HG03469 (cell line): ENCODE data around the gene CYP26A1.

Experiments used
- ATAC-seq: cut with Tn5 transposase; IDR thresholded peaks from one replicate; pipeline ENCODE4 v1.9.1; 2021; ENCODE audit warnings: mild to moderate bottlenecking, moderate library complexity, moderate number of reproducible peaks; ENCODE audit not compliant: unreplicated experiment

CYP26A1 gene

GRCh38 chr10:93115661-93116383 lies 42.1 kb downstream of the CYP26A1 start:
- ATAC-seq: no peak

GRCh38 chr10:93121311-93121710 lies 47.6 kb downstream of the CYP26A1 start:
- ATAC-seq: no peak

GRCh38 chr10:93123766-93124165 lies 50.1 kb downstream of the CYP26A1 start:
- ATAC-seq: no peak

- ATAC-seq: peak; percentile 76
Measured at GRCh38 chr10:93124580-93125318, 51.1 kb downstream of the CYP26A1 start.

- no peak for ATAC-seq
Measured at GRCh38 chr10:93125966-93126365, 52.3 kb downstream of the CYP26A1 start.

GRCh38 chr10:93126483-93127052 lies 52.9 kb downstream of the CYP26A1 start:
- ATAC-seq: no peak
